HL-60 (cell line): Measurements from ENCODE around the gene OXTR.

Source experiments
- DNase-seq, 2 experiments: peaks; one replicate each; pipeline ENCODE4 v3.0.0-alpha.2; 2010 to 2020; ENCODE audit warnings: low read depth in 1 of 2, low spot score in 1 of 2
- H3K27ac ChIP-seq: fragments of 250-450 bp; sonication (Bioruptor Pico); replicated peaks from 2 replicates; pipeline ENCODE4 v1.5.1; 2020; ENCODE audit warnings: mild to moderate bottlenecking, moderate library complexity
- H3K27me3 ChIP-seq: fragments of 250-450 bp; sonication (Bioruptor Pico); 2 replicates; pipeline ENCODE4 v1.5.1; 2021; ENCODE audit warnings: mild to moderate bottlenecking, moderate library complexity; ENCODE audit not compliant: insufficient read depth, poor library complexity, severe bottlenecking
- H3K4me3 ChIP-seq: replicated peaks from 2 replicates; pipeline ENCODE4 v1.5.1; 2011; ENCODE audit warnings: mild to moderate bottlenecking, control low read depth, low read length; ENCODE audit not compliant: insufficient read depth
- GABPA ChIP-seq: IDR thresholded peaks from 2 replicates; pipeline ENCODE4 v1.6.1; 2012; ENCODE audit warnings: low read depth
- POLR2AphosphoS5 ChIP-seq: IDR thresholded peaks from 2 replicates; pipeline ENCODE4 v1.6.1; 2012; ENCODE audit warnings: low read depth
- SPI1 ChIP-seq: IDR thresholded peaks from 2 replicates; pipeline ENCODE4 v1.6.1; 2012; ENCODE audit warnings: low read depth, mild to moderate bottlenecking, borderline replicate concordance
- TF ChIP-seq, protein P1 (sequence below): IDR thresholded peaks from 2 replicates; pipeline ENCODE4 v1.6.1; 2012; ENCODE audit warnings: low read depth; ENCODE audit not compliant: insufficient replicate concordance
- TF ChIP-seq, protein P2 (sequence below): IDR thresholded peaks from one replicate; pipeline ENCODE4 v1.5.1; 2011; ENCODE audit warnings: low read length, control low read depth, inconsistent platforms; ENCODE audit not compliant: insufficient read depth

OXTR gene

GRCh38 chr3:8800016-8800415, 30.6 kb upstream of the OXTR start:
- no peak overlapping the region for H3K4me3 ChIP-seq
- no peak for TF ChIP-seq GABPA
- TF ChIP-seq, protein P1, sequence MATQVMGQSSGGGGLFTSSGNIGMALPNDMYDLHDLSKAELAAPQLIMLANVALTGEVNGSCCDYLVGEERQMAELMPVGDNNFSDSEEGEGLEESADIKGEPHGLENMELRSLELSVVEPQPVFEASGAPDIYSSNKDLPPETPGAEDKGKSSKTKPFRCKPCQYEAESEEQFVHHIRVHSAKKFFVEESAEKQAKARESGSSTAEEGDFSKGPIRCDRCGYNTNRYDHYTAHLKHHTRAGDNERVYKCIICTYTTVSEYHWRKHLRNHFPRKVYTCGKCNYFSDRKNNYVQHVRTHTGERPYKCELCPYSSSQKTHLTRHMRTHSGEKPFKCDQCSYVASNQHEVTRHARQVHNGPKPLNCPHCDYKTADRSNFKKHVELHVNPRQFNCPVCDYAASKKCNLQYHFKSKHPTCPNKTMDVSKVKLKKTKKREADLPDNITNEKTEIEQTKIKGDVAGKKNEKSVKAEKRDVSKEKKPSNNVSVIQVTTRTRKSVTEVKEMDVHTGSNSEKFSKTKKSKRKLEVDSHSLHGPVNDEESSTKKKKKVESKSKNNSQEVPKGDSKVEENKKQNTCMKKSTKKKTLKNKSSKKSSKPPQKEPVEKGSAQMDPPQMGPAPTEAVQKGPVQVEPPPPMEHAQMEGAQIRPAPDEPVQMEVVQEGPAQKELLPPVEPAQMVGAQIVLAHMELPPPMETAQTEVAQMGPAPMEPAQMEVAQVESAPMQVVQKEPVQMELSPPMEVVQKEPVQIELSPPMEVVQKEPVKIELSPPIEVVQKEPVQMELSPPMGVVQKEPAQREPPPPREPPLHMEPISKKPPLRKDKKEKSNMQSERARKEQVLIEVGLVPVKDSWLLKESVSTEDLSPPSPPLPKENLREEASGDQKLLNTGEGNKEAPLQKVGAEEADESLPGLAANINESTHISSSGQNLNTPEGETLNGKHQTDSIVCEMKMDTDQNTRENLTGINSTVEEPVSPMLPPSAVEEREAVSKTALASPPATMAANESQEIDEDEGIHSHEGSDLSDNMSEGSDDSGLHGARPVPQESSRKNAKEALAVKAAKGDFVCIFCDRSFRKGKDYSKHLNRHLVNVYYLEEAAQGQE, result no peak
- TF ChIP-seq, protein P2, sequence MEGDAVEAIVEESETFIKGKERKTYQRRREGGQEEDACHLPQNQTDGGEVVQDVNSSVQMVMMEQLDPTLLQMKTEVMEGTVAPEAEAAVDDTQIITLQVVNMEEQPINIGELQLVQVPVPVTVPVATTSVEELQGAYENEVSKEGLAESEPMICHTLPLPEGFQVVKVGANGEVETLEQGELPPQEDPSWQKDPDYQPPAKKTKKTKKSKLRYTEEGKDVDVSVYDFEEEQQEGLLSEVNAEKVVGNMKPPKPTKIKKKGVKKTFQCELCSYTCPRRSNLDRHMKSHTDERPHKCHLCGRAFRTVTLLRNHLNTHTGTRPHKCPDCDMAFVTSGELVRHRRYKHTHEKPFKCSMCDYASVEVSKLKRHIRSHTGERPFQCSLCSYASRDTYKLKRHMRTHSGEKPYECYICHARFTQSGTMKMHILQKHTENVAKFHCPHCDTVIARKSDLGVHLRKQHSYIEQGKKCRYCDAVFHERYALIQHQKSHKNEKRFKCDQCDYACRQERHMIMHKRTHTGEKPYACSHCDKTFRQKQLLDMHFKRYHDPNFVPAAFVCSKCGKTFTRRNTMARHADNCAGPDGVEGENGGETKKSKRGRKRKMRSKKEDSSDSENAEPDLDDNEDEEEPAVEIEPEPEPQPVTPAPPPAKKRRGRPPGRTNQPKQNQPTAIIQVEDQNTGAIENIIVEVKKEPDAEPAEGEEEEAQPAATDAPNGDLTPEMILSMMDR, result no peak
- TF ChIP-seq SPI1, result no peak
- no peak for TF ChIP-seq POLR2AphosphoS5
- no peaks in the 10 kb centered on the region for H3K27me3 ChIP-seq
- H3K27ac ChIP-seq, result no peak overlapping the region
- no peak for DNase-seq

- Histone ChIP-seq H3K4me3 (no peak overlapping the region), H3K27ac (no peak overlapping the region), H3K27me3 (no peaks in the 10 kb centered on the region)
- DNase-seq, result no peak
- no peak for TF ChIP-seq POLR2AphosphoS5
- TF ChIP-seq, protein P1, result no peak
- TF ChIP-seq GABPA, result no peak
- TF ChIP-seq SPI1, result no peak
- TF ChIP-seq, protein P2, result no peak
These were observed 24.8 kb upstream of the OXTR start for GRCh38 chr3:8794247-8794646.

DNA sequence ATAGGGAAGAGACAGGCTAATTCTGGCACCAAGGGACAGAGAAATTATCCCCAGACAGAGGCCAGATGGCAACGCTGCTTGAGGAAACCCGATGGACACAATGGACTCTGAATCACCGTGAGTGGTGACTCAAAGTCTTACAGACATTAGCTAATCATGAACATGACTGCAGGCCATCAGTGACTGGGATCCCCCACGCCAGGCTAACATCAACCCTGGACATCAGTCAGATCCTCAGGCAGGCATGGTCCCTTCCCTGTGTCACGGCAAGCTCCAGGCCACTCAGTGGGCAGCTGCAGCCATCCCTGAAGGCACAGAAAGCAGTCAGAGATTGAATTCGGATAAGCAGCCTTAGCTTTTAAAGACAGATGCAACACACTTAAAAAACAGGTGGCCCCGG, 23.8 kb upstream of the OXTR start:
- no peak for DNase-seq
- H3K4me3 ChIP-seq, result no peak overlapping the region
- H3K27me3 ChIP-seq, result no peaks in the 10 kb centered on the region
- no peak overlapping the region for H3K27ac ChIP-seq
- TF ChIP-seq, protein P1, result no peak
- TF ChIP-seq SPI1, result no peak
- no peak for TF ChIP-seq GABPA
- TF ChIP-seq POLR2AphosphoS5, result no peak
- TF ChIP-seq, protein P2, result no peak
